Dedifferentiated amniotic fluid mesenchymal stem cell (primary cell): ENCODE measurements around the gene CGB7.
A peak's percentile ranks its signal among the peaks of the same experiment; 100 is the strongest.
"Not testable (repeated sequence)": the region's sequence is repeated elsewhere in the genome, so short reads cannot be mapped to it uniquely, and the experiment has no call there.

ENCODE experiments used
- DNase-seq: peaks from one replicate; pipeline ENCODE4 v3.0.0-alpha.2; 2016; ENCODE audit errors: extremely low spot score

CGB7 gene

GRCh38 chr19:49042177-49042576 lies 15.4 kb downstream of the CGB7 start:
- DNase-seq, result no peak

GRCh38 chr19:49039736-49040135 lies 17.8 kb downstream of the CGB7 start:
- DNase-seq, result not testable (repeated sequence)

GRCh38 chr19:49038557-49039276 lies 18.8 kb downstream of the CGB7 start:
- DNase-seq, result not testable (repeated sequence)

- not testable (repeated sequence) for DNase-seq
These were observed 19.4 kb downstream of the CGB7 start for GRCh38 chr19:49038111-49038510.

- DNase-seq, result not testable (repeated sequence)
These were observed 20.7 kb downstream of the CGB7 start, which contains the start of gene CGB1 for GRCh38 chr19:49036815-49037214. Gene CGB1, minus strand, starts transcription at chr19:49036895. Its CDS starts 184 bp downstream, at chr19:49036711.

GRCh38 chr19:49031642-49032301 lies 25.8 kb downstream of the CGB7 start, which contains the start of gene CGB2:
Gene CGB2, plus strand, starts transcription at chr19:49031890. Its CDS starts 206 bp downstream, at chr19:49032096.
- DNase-seq, result not testable (repeated sequence)

- DNase-seq, result not testable (repeated sequence)
These were observed 27.2 kb downstream of the CGB7 start for GRCh38 chr19:49030323-49030722.

- not testable (repeated sequence) for DNase-seq
These were observed 27.8 kb downstream of the CGB7 start for GRCh38 chr19:49029749-49030148.

- not testable (repeated sequence) for DNase-seq
These were observed 28.9 kb downstream of the CGB7 start for GRCh38 chr19:49028686-49029085.

- DNase-seq, result not testable (repeated sequence)
These were observed 31.9 kb downstream of the CGB7 start for GRCh38 chr19:49025599-49025998.

GRCh38 chr19:49025088-49025487 lies 32.5 kb downstream of the CGB7 start:
- not testable (repeated sequence) for DNase-seq

- not testable (repeated sequence) for DNase-seq
These were observed 33.3 kb downstream of the CGB7 start, which contains the start of gene CGB3 for GRCh38 chr19:49024233-49024632. Gene CGB3, minus strand, starts transcription at chr19:49024333. Its CDS starts 362 bp downstream, at chr19:49023971.

GRCh38 chr19:49022116-49022515 lies 35.4 kb downstream of the CGB7 start:
- no peak for DNase-seq

GRCh38 chr19:49020931-49021895 lies 36.3 kb downstream of the CGB7 start:
- no peak for DNase-seq

GRCh38 chr19:49020342-49020741 lies 37.2 kb downstream of the CGB7 start:
- DNase-seq, result no peak

- DNase-seq, result no peak
These were observed 38.2 kb downstream of the CGB7 start for GRCh38 chr19:49019242-49019932.

- not testable (repeated sequence) for DNase-seq
These were observed 38.9 kb downstream of the CGB7 start for GRCh38 chr19:49018388-49019241.

- DNase-seq, result peak; percentile 14
These were observed 39.7 kb downstream of the CGB7 start for GRCh38 chr19:49017666-49018351.

GRCh38 chr19:49017041-49017665 lies 40.4 kb downstream of the CGB7 start, which contains the start of gene LHB:
Gene LHB, minus strand, starts transcription at chr19:49017091. Its CDS starts 10 bp downstream, at chr19:49017081.
- DNase-seq, result no peak
